Upper lobe of right lung (tissue), 1 donor: ENCODE results near the gene NLRP12. TPM values are rescaled to one million over a fixed set of nuclear protein-coding genes. Genes with fewer than 3 reads are reported as not detected.
"Not testable (repeated sequence)": the region's sequence is repeated elsewhere in the genome, so short reads cannot be mapped to it uniquely, and the experiment has no call there.

Experiments
- ATAC-seq: fragments of 200-7000 bp; cut with Tn5 transposase; one replicate; pipeline ENCODE4 v1.9.1; 2020; ENCODE audit warnings: mild to moderate bottlenecking, moderate library complexity
- DNase-seq: peaks from one replicate; pipeline ENCODE4 v3.0.0-alpha.2; 2020
- H3K27ac ChIP-seq: fragments of 200-600 bp; one replicate; pipeline ENCODE4 v1.8.0; 2022
- H3K27me3 ChIP-seq: fragments of 200-600 bp; one replicate; pipeline ENCODE4 v1.8.0; 2022; ENCODE audit warnings: mild to moderate bottlenecking
- H3K36me3 ChIP-seq: fragments of 200-600 bp; one replicate; pipeline ENCODE4 v1.8.0; 2022
- H3K4me1 ChIP-seq: fragments of 200-600 bp; one replicate; pipeline ENCODE4 v1.8.0; 2022
- H3K4me3 ChIP-seq: fragments of 200-600 bp; one replicate; pipeline ENCODE4 v1.8.0; 2022; ENCODE audit warnings: mild to moderate bottlenecking
- H3K9me3 ChIP-seq: fragments of 200-600 bp; one replicate; pipeline ENCODE4 v1.8.0; 2022
- CTCF ChIP-seq: fragments of 200-600 bp; IDR thresholded peaks from one replicate; pipeline ENCODE4 v1.8.0; 2022; ENCODE audit warnings: antibody characterized with exemption
- intact Hi-C: fragments of 100-400 bp; cut with DNase I; formaldehyde crosslinking; loops from one replicate; pipeline ENCODE4 v1.11.0; 2022
- long read RNA-seq: library from polyadenylated mRNA; unstranded; transcript quantifications from one replicate; pipeline ENCODE4 v2.0.0, GENCODE V29; 2021
- total RNA-seq: library from RNA; stranded (reverse); fragmentation: NEBNext Ultra II Directional; extraction: Animal tissue kit (Norgen Biotek cat#: 25700); gene quantifications from one replicate; pipeline ENCODE4 v1.2.1, GENCODE V29; 2021
- donor health status: DM: no; HTN: yes; CAD: no; lungs with severe emphysema.

NLRP12 gene, protein sequence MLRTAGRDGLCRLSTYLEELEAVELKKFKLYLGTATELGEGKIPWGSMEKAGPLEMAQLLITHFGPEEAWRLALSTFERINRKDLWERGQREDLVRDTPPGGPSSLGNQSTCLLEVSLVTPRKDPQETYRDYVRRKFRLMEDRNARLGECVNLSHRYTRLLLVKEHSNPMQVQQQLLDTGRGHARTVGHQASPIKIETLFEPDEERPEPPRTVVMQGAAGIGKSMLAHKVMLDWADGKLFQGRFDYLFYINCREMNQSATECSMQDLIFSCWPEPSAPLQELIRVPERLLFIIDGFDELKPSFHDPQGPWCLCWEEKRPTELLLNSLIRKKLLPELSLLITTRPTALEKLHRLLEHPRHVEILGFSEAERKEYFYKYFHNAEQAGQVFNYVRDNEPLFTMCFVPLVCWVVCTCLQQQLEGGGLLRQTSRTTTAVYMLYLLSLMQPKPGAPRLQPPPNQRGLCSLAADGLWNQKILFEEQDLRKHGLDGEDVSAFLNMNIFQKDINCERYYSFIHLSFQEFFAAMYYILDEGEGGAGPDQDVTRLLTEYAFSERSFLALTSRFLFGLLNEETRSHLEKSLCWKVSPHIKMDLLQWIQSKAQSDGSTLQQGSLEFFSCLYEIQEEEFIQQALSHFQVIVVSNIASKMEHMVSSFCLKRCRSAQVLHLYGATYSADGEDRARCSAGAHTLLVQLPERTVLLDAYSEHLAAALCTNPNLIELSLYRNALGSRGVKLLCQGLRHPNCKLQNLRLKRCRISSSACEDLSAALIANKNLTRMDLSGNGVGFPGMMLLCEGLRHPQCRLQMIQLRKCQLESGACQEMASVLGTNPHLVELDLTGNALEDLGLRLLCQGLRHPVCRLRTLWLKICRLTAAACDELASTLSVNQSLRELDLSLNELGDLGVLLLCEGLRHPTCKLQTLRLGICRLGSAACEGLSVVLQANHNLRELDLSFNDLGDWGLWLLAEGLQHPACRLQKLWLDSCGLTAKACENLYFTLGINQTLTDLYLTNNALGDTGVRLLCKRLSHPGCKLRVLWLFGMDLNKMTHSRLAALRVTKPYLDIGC
- total RNA-seq = 4.0 TPM
- long read RNA-seq, partial matches to known transcripts = 2 of 4 reads
- long read RNA-seq, other reads (novel, unspliced or antisense) = 1 of 4 reads

- Histone ChIP-seq H3K9me3 (no peaks in the 10 kb centered on the region), H3K27ac (peak within 1 kb of the TSS; percentile 51), H3K4me1 (no peaks in the 10 kb centered on the region), H3K27me3 (no peaks in the 10 kb centered on the region), H3K36me3 (no peaks in the 10 kb centered on the region), H3K4me3 (peak within 1 kb of the TSS; percentile 17)
- DNase-seq (peak; percentile 68), ATAC-seq (peak; percentile 93)
- no peak for TF ChIP-seq CTCF
- intact Hi-C loops = no loop called here
Measured at GRCh38 chr19:53824134-53824611, at the start of gene NLRP12. TSS of gene NLRP12 (minus strand) at chr19:53824314. CDS start at chr19:53824174, 140 bp downstream.

DNA sequence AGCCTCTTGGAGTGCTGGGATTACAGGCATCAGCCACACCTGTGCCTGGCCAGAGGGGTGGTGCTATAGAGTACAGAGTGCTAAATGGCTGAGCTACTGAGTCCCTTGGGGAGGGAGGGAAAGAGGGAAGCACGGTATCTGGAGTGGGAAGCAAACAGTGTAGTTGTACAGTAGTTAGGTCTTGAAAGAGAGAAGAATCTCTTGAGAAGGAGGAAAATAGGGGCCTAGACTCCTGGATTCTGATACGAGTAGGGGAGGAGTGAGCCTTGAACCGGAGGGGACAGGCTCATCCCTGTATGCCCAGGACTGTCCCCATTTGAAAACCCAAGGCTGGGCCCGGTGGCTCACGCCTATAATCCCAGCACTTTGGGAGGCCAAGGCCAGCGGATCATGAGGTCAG lies 48.6 kb upstream of the NLRP12 start:
- H3K27ac ChIP-seq = no peak overlapping the region
- peaks cover 13% of the 10 kb centered on the region for H3K4me1 ChIP-seq
- peaks cover 34% of the 10 kb centered on the region for H3K36me3 ChIP-seq
- no peak for DNase-seq
- intact Hi-C loops = no loop called here
- ATAC-seq = no peak
- no peak for TF ChIP-seq CTCF
- no peak overlapping the region for H3K4me3 ChIP-seq
- no peaks in the 10 kb centered on the region for H3K27me3 ChIP-seq
- H3K9me3 ChIP-seq = no peaks in the 10 kb centered on the region

DNA sequence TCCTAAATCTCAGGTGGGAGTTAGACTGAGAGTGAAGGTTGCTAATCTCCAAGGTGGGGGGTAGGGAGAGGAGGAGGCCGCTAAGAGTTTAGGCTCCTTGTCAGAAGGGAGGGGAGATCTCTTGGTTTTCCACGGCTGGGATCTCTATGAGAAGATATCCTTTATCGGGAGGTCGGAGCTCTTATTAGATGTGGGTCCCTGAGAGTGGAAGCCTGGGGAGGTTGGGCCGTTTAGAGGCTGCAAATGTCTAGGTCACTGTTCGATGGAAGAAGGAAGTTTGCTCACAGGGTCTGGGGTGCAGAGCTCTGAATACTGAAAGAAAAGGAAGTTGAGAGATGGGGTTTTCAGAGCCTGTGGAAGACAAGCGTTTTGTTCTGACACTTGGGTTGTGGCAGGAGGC lies 47.3 kb upstream of the NLRP12 start:
- no peak for ATAC-seq
- H3K27ac ChIP-seq = no peak overlapping the region
- H3K27me3 ChIP-seq = no peaks in the 10 kb centered on the region
- no peak for TF ChIP-seq CTCF
- no peak overlapping the region for H3K4me3 ChIP-seq
- intact Hi-C loops = no loop called here
- no peak for DNase-seq
- H3K4me1 ChIP-seq = peaks cover 20% of the 10 kb centered on the region
- peaks cover 34% of the 10 kb centered on the region for H3K36me3 ChIP-seq
- no peaks in the 10 kb centered on the region for H3K9me3 ChIP-seq

DNA sequence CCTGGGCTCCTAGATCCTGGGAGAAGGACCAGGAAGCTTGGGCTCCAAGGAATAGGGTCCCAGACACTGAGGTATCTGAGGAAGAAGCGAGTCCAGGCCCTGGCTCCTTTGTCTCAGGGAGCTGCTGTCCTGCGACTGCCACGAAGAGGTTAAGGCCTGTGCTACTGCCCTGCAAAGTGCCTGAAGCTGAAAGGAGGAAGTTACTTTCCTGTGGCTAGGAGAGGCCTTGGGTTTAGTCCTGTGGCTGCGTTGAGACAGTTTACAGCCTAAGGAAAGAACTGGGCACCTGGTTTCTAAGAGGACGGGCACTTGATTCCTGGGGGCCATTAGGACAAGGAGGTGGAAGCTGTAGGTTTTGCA lies 46.4 kb upstream of the NLRP12 start:
- TF ChIP-seq CTCF = no peak
- peak; percentile 5 for ATAC-seq
- intact Hi-C loops = no loop called here
- H3K4me3 ChIP-seq = peak overlapping the region; percentile 16
- no peaks in the 10 kb centered on the region for H3K27me3 ChIP-seq
- H3K27ac ChIP-seq = no peak overlapping the region
- H3K4me1 ChIP-seq = peaks cover 26% of the 10 kb centered on the region
- no peaks in the 10 kb centered on the region for H3K9me3 ChIP-seq
- peaks cover 27% of the 10 kb centered on the region for H3K36me3 ChIP-seq
- no peak for DNase-seq

DNA sequence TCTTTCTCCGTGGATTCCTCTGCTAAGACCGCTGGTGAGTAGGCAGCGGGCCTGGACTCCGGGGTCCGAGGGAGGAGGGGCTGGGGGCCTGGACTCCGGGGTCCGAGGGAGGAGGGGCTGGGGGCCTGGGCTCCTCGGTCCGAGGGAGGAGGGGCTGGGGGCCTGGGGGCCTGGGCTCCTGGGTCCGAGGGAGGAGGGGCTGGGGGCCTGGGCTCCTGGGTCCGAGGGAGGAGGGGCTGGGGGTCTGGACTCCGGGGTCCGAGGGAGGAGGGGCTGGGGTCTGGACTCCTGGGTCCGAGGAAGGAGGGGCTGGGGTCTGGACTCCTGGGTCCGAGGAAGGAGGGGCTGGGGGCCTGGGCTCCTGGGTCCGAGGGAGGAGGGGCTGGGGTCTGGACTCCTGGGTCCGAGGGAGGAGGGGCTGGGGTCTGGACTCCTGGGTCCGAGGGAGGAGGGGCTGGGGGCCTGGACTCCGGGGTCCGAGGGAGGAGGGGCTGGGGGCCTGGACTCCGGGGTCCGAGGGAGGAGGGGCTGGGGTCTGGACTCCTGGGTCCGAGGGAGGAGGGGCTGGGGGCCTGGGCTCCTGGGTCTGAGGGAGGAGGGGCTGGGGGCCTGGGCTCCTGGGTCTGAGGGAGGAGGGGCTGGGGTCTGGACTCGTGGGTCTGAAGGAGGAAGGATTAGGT lies 45.8 kb upstream of the NLRP12 start:
- peak overlapping the region; percentile 96 for H3K27ac ChIP-seq
- peaks cover 27% of the 10 kb centered on the region for H3K4me1 ChIP-seq
- peak overlapping the region; percentile 75 for H3K4me3 ChIP-seq
- H3K36me3 ChIP-seq = peaks cover 25% of the 10 kb centered on the region
- ATAC-seq, H3K27me3 ChIP-seq, intact Hi-C loops, H3K9me3 ChIP-seq, DNase-seq: not testable (repeated sequence)
